Stimulated activated CD8-positive, alpha-beta memory T cell treated with anti-CD3 and anti-CD28 coated beads, Interleukin-7, amount 100 ng/mL, for 24 hours (primary cell): ENCODE data around the gene AZU1.
"Not testable (repeated sequence)": the region's sequence is repeated elsewhere in the genome, so short reads cannot be mapped to it uniquely, and the experiment has no call there.

ENCODE experiments used
- DNase-seq: peaks from one replicate; pipeline ENCODE4 v3.0.0-alpha.2; 2020; ENCODE audit warnings: low read depth

Gene AZU1

GRCh38 chr19:831407-832369 lies 4.1 kb downstream of the AZU1 start:
- DNase-seq = no peak

DNA sequence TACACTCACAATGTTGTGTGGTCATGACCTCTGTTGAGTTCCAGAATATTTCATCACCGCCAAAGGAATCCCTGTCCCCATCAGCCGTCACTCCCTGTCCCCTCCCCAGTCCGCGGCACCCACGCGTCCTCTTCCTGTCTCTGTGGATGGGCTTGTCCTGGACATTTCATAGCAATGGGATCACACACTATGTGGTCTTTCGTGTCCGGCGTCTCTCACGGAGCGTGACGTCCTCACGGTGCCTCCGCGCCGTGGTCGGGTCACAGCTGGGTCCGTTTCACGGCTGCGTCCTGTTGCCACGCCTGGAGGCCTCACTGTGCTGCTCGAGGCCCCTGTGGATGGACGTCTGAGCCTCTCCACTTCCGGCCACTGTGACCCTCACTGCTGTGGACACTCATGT lies 6.6 kb downstream of the AZU1 start:
- DNase-seq = no peak

DNA sequence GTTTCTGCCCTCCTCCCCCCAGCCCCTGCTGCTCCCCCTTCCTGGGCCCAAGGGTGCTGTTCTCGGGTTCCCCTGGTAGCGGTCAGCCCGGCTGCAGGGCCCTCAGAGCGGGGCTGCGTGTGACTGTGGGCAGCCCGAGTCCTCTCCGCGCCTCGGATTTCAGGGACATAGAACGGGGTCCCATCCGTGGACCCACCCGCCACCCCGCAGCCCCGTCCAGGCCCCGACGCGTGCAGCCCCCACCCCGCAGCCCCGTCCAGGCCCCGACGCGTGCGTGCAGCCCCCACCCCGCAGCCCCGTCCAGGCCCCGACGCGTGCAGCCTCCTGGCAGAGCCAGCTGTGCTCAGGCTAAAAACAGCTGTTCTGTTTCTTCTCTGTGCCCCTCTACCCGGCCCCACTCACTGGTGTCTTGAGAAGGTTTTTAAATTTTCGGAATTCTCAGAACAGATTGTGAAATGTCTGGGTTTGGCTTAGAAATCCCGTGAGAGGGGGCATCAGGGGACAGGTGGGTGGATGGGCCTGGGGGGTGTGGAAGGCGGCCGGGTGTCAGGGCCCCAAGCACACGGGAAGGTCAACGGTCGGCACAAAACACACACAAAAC lies 7.7 kb downstream of the AZU1 start:
- DNase-seq = no peak

GRCh38 chr19:840519-841206 lies 13.0 kb downstream of the AZU1 start, which contains the start of gene PRTN3:
Gene PRTN3 (plus strand): TSS chr19:840999. CDS start chr19:841009, 10 bp downstream.
- DNase-seq = no peak

GRCh38 chr19:842802-843179 lies 15.2 kb downstream of the AZU1 start:
- not testable (repeated sequence) for DNase-seq

DNA sequence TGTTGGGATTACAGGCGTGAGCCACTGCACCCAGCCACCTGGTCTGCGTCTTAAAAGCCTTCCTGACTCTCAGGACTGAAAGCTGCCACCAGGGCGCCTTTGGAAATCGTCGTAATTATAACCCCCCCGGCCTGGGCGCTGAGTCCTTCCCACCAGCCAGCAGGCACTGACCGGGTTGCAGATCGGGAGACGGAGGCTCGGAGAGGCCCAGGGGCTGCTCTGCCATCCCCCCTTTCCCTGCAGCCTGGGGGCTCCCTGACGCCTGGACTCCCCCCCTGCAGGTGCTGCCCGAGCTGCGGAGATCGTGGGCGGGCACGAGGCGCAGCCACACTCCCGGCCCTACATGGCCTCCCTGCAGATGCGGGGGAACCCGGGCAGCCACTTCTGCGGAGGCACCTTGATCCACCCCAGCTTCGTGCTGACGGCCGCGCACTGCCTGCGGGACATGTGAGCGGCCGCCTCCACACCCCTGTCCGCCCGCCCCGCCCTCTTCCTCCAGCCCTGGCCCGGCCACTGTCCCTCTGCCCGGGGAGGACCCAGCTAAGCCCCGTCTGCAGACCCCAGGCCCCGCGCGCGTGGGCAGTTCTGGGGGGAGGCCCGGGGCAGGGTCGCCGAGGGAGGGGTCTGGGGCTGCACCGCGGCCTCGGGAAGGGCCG lies 15.7 kb downstream of the AZU1 start:
- no peak for DNase-seq

- DNase-seq = no peak
Measured at GRCh38 chr19:843836-844545, 16.4 kb downstream of the AZU1 start.

GRCh38 chr19:844546-844971 lies 16.9 kb downstream of the AZU1 start:
- no peak for DNase-seq

DNA sequence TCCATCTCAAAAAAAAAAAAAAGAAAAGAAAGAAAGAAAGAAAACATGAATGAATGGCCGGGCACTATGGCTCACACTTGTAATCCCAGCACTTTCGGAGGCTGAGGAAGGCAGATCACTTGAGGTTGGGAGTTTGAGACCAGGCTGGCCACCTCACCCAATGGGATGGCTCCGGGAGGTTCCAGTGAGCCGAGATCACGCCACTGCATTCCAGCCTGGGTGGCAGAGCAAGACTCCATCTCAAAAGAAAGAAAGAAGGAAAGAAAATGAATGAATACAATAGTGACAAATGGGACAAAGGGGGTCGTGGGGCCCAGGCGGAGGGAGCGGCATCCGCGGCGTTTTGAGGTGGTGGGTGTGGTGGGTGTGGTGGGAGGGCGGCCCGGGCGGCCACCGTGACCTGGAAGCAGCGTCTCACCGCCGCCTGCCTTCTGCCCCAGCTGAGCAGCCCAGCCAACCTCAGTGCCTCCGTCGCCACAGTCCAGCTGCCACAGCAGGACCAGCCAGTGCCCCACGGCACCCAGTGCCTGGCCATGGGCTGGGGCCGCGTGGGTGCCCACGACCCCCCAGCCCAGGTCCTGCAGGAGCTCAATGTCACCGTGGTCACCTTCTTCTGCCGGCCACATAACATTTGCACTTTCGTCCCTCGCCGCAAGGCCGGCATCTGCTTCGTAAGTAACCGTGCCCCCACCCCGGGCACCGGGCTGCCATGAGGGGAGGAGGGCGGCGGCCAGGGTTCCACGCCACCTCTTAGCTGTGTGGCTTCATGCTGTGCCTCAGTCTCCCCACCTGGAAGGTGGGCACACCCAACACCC lies 18.3 kb downstream of the AZU1 start:
- DNase-seq = no peak

- no peak for DNase-seq
Measured at GRCh38 chr19:848386-848921, 20.8 kb downstream of the AZU1 start.

- not testable (repeated sequence) for DNase-seq
Measured at GRCh38 chr19:849195-849594, 21.6 kb downstream of the AZU1 start.

- DNase-seq = no peak
Measured at GRCh38 chr19:850221-850978, 22.8 kb downstream of the AZU1 start.

- no peak for DNase-seq
Measured at GRCh38 chr19:850979-851335, 23.3 kb downstream of the AZU1 start.

DNA sequence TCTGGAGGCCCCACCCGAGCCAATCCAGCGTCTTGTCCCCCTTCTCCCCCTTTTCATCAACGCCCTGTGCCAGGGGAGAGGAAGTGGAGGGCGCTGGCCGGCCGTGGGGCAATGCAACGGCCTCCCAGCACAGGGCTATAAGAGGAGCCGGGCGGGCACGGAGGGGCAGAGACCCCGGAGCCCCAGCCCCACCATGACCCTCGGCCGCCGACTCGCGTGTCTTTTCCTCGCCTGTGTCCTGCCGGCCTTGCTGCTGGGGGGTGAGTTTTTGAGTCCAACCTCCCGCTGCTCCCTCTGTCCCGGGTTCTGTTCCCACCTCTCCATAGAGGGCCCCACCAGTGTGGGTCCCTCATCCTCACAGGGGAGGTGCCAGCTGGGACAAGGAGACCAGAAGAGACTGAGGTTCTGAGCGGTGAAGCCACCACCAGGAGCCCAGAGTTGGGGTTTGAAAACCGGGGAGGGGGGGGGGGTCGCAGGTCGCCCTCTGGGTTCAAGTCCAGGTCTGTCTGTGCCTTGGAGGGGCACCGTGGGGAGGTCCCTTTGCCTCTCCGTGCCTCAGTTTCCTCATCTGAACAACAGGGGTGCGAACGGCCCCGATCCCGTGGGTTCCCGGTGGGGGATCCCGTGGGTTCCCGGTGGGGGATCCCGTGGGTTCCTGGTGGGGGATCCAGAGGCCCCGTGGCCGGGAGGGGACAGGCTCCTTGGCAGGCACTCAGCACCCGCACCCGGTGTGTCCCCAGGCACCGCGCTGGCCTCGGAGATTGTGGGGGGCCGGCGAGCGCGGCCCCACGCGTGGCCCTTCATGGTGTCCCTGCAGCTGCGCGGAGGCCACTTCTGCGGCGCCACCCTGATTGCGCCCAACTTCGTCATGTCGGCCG lies 24.7 kb downstream of the AZU1 start, which contains the start of gene ELANE:
TSS of gene ELANE (plus strand) at position 168 of the 878 bp plus-strand sequence. CDS start at position 194, 26 bp downstream.
- no peak for DNase-seq

DNA sequence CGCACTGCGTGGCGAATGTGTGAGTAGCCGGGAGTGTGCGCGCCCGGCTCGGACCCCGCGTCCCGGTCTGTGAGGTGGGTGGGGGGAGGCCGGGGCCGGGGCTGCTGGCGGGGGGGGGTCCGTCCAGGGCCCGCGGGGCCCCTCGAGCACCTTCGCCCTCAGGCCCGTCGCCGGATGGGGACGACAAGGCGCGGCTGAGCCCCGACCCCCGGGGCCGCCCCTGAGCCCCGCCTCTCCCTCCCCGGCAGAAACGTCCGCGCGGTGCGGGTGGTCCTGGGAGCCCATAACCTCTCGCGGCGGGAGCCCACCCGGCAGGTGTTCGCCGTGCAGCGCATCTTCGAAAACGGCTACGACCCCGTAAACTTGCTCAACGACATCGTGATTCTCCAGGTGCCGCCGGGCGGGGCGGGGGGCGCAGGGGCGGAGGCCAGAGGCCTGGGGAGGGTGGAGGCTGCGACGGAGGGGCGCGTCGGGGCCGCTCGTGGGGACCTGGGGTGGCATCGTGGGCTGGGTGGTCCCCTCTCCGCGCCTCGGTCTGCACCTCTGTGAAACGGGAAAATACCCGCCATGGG lies 25.5 kb downstream of the AZU1 start:
- DNase-seq = no peak

GRCh38 chr19:853614-854220 lies 26.1 kb downstream of the AZU1 start:
- DNase-seq = not testable (repeated sequence)

- DNase-seq = no peak
Measured at GRCh38 chr19:854549-854948, 26.9 kb downstream of the AZU1 start.

- DNase-seq = no peak
Measured at GRCh38 chr19:855142-855541, 27.5 kb downstream of the AZU1 start.
